ENCODE measurements around the gene RELN.

RELN gene

GRCh38 chr7:103889451-103889850, 100.0 kb downstream of the RELN start:
- DNase-seq, result no peak

DNA sequence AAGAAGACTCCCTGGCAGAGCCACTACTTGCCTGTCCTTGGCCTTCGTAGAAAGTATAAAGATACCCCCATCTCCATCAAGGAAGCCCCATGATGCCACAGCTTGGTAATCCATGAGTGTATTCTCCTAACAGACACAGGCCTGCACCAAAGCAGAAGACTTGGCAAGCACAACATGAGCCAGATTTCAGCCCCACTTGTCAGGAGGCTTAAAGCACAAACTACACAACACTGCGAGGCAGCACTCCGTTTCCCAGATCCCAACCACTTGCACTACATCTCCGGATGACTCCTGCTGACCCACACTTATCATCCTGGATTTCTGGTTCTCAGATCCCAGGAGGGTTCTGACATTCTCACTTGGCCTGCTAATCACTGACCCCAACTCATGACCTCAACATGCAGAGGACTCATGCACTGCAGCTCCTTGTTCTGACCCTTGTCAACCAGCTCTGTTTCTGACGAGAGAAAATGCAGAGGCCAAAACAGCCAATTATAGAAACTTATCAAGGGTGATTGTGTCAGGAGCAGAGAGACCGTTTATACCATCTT, 100.8 kb downstream of the RELN start:
- DNase-seq, result no peak

- DNase-seq, result no peak
Measured at GRCh38 chr7:103887853-103888602, 101.4 kb downstream of the RELN start.

- no peak for DNase-seq
Measured at GRCh38 chr7:103887050-103887449, 102.4 kb downstream of the RELN start.

DNA sequence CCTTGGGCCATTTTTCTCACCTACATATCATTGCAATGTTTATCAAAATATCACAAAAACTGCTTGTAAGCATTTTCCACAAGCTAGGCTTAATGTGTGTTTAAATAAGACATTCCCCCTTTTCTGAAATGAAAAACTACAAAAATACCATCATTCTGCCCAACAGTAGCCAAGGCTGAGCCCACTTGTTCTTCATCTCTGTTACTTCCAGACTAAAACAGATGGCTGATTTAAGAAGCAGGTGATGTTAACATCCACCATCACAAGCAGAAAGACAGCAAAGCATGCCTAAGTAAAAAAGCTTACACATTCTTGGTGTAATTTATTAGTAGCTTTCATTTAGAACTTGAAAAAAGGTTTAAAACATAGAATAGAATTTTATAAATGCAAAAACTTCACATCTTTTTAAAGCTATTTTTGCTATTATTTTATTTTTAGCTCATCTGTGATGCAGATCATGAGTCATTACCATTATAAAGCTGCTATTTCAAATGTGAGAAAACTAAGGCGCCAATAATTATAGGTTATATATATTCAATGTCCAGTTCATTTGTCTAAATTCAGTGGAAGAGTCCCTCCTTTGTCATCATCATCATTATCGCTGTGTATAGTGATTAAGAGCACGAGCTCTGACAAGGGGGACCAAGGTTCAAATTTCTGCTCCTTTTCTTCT, 109.4 kb downstream of the RELN start:
- peak; percentile 78 for DNase-seq

- DNase-seq, result peak; percentile 9
Measured at GRCh38 chr7:103879411-103879810, 110.0 kb downstream of the RELN start.

GRCh38 chr7:103877565-103877964, 111.9 kb downstream of the RELN start:
- DNase-seq, result no peak

GRCh38 chr7:103875718-103876117, 113.7 kb downstream of the RELN start:
- no peak for DNase-seq

- no peak for DNase-seq
Measured at GRCh38 chr7:103871473-103871872, 118.0 kb downstream of the RELN start.

DNA sequence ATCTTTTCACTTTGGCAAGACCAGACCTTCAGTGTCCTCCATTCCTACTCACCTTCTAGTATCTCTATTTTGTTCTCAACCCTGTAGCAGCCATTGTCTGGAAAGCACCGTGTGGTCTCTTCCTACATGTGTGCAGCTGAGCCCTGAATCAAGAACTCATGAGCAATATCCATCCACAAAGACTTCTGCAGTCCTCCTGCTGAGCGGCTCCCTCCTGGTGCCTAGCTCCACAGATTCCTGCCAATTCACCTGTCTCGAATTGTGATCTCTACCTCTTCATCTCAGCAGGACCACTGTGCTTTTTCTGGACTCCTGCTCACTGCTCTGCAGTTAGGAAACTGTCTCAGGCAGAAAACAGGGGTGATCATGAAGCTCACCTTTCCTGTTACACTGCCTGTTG, 118.8 kb downstream of the RELN start:
- peak; percentile 84 for DNase-seq

DNA sequence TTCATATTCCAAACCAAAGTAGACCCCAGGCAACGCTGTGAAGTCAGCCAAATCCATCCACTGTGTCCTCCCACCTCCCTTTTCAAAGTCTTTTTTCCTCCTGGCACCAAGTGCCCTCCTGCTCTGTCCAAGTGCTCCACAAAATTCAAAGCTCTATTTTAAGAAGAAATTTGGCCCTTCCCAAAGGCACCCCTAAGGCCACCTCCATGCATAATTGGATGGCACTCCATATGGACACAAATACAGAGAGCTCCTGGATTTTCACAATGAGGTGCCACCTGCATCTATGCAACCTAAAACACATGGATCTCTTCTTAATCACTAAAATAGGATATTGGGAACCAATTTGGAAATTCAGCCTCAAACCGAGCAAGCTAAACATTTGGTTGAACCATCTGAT, 121.6 kb downstream of the RELN start:
- no peak for DNase-seq

DNA sequence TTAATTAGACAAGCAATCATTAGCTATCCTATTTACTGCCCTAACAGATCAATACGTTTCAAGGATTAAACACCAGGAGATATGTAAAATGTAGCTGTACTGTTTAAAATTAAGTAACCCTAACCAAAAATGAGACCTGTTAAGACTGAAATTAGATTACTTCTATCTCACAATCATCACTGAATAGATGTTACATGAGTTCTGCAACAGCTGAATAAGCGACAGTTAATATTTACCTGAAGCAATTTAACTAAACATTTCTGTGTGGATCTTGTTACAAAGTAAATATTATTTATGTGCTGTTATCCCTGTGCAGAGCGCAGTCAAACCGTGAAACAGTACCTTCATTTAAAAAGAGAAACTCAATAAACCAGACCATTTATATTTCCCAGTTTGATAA, 122.5 kb downstream of the RELN start:
- DNase-seq, result peak; percentile 69

DNA sequence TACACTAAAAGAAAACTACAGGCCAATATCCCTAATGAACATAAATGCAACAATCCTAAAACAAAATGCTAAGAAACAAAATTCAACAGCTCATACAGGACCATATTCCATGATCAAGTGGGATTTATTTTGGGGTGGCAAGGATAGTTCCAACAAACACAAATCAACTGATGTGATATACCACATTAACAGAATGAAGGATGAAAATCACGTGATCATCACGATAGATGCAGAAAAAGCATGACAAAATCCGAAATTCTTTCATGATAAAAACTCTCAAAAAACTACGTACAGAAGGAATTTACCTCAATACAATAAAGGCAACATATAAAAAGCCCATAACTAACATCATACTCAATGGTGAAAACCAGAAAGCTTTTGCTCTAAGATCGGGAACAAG, 124.0 kb downstream of the RELN start:
- no peak for DNase-seq

DNA sequence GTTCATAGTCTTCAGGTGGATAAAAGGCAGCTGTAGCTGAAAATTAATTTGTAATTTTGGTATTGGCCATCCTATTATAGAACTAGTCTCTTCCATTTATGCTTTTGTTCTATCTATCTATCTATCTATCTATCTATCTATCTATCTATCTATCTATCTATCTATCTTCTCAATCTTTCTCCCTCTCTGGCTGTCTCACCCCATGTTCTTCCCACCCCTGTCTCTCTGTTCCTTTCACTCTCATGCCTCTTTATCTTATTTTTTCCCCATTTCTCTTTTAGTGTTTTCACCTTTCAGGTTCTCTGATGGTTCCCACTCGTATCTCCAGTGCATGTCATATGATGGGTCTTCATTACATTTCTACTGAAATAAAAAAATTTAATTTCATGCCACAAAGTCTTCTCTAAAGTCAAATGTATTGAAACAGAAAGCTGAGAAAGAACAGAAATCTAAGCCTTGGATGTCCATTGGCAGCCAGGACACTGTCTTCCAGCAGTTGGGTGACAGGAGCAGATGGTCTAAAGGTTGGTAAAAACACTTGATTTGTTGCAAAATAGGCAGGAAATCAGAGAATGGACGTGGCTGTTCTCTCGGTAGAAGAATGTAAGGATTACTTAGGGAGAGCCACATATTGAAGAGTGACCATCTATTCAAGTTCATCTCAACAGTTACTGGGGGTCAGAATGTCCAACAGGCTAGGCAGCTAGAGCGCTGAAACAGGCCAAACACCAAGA, 127.0 kb downstream of the RELN start:
- DNase-seq, result no peak

DNA sequence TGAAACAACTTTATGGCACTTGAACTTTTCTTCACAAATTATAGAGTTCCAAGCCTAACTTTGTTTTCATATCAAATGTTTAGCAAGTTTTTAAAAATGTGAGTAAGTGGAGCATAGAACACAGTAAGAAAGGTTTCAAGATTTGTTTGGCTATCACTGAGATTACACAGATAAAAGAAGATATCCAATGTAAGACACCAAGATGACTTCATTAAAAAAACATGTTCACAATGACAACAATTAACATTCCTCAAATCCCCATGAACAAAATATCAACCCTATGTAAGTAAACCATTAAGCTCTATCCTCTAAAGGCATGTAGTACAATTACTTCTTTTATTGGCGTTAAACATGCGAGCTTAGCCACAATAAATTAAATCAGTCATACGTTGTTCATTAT, 129.7 kb downstream of the RELN start:
- DNase-seq, result no peak

- peak; percentile 68 for DNase-seq
Measured at GRCh38 chr7:103857435-103857834, 132.0 kb downstream of the RELN start.

DNA sequence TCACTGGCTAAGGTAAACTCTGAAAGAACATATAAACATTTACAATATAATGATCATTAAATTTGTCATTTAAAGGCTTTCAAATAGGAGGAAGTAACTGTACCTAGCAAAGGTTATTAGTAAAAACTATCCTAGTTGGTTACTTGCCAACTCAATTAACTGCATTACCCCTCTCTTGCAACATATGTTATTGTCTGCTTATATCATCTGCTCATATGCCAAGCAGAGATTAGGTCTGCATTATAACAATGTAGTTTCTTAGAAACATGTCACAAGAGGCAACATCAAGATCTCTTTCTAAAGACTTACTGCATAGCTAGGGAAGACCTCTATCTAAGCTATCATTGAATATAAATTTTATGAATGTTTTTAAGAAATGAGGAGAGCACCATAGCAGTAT, 132.5 kb downstream of the RELN start:
- DNase-seq, result peak; percentile 7

DNA sequence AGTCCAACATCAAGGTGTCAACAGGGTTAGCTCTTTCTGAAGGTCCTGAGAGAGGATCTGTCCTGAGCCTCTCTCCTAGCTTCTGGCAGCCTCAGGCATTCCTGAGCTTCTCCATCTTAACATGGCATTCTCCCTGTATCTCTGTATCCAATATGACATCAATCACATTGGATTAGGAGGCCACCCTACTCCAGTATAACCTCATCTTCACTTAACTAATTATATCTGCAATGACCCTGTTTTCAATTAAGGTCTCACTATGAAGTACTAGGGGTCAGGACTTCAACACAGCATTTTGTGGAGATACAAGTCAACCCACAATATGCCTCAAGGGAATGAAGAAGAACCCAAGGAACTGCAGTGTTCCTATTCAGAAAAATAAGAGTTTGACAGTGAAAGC, 133.8 kb downstream of the RELN start:
- DNase-seq, result no peak

DNA sequence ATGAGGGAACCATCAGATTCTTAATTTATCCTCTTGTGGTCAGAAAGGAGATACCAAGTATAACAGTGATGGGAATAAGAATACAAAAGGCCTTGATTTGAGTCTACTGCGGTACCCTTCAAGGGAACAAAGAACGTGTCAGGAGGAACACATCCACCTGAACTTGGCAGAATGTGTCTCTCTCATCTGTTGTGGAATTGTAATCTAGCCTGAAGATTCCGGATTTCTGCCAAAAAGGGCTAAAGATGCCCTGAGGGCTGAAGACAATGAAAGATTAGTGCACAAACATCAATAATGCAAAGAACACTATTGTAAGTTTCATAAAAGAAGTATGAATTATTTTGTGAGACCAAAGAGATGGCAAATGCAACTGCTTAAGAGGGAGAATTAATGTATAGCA, 134.8 kb downstream of the RELN start:
- DNase-seq, result no peak

DNA sequence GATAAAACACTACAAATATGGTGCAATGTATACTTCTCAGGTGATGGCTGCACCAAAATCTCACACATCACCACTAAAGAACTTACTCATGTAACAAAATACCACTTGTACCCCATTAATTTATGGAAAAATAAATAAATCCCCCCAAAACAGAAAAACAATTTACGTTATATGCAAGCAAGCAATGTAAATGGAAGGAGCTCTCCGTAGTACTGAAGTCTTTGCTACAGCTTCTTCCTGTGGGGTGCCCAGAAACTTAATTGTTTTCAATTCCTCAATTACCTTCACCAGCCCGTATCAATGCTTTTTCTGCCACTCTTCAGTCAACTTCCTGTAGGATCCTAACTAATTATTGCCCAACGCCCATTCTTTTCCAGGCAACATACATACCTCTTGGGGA, 138.1 kb downstream of the RELN start:
- DNase-seq, result no peak

DNA sequence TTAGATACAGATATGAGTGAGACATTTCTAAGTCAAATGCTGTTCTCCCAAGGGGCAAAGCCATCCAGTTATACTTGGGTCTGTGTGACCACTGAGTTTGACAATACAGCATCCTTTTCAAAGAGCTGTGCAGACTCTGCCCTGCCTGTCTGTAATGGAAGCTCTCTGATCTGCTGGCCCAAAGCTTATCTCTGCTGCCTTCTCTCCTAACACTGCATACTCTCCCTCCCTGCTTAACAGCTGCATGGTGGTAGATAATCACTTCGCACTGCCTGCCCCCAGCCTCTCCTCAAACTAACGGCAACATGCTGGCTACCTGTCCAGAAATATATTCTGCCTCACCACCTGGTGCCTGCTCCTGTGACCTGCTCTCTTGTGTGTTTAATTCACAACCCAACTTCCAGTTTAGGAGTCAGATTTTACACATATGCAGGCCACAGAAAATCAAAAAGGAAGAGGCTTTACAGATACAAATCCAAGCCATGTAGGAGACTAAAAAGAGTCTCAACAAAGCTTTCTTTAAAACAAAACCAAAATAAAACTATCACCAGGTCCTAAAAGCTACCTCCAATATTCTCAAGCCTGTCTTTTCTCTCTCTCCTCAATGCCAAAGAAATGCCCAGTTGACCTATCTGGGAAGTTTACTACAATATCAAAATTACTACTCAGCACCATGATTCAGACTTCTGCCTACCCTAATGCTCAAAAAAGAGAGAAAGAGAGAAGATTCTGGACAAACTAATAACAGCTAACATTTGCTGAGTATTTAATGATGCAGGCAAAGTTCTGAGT, 145.6 kb downstream of the RELN start:
- DNase-seq, result no peak

GRCh38 chr7:103833401-103833800, 156.1 kb downstream of the RELN start:
- DNase-seq, result no peak

DNA sequence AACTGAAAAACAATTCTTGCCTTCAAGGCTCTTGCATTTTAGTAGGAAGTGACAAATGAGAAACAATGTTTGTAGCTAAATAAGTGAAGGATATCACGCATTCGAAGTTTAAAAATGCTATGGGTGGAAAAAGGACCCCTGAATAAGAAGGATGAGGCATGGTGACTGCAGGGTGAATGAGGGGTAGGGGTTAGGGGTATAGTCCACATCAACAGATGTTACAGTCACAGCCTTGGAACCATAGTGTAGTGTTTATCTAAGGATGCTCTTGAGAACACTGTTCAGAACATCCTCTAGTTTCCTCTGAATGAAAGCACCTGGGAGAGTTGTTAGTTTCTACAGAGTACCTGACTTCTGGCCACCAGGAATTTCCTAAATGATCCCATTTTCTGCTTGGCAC, 157.0 kb downstream of the RELN start:
- no peak for DNase-seq

All from COR-L47 (cell line).